SKM-1 treated with dmso at 0.1 percent for 144 hours (cell line): ENCODE data around the gene MICAL1.

ENCODE experiments used
- DNase-seq: peaks from one replicate; lab custom pipeline; 2025; ENCODE audit not compliant: unreplicated experiment; lab: John Stamatoyannopoulos, UW

Gene MICAL1

DNA sequence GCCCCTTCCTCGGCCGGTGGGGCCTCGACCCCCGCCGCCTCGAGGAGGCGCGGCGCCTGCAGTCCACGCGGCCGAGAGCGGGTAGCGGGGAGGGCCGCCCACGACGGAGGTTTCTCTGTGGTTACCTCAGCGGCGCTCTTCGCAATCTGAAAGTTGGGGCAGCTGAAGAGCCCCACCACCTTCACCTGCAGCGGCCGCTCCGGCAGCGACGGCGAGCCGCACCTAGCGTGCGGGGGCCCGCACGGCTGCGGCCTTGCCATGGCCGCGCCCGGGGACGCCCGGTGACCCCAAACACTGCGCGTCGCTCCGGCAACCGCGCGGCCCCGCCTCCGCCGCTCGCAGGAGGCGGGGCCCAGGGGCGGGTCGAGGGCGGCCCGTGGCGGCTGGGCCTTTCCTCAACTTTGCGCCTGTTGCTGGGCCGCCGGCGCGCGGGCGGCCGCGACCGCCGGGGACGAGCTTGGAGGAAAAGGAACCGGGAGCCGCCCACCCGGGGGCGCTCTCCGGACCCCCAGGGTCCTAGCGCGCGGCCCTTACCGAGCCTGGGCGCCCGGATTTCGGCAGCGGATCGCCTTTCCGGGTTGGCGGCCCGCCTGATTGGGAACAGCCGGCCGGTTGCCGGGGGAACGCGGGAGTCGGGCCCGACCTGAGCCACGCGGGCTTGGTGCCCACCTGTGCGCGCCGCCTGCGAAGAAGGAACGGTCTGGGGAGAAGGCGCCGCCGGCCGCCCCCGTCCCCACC is 15.1 kb downstream of the MICAL1 start, which contains the start of the genes PPIL6 and SMPD2:
Gene PPIL6, minus strand, starts transcription at position 298 of the 738 bp plus-strand sequence. Its CDS starts 38 bp downstream, at position 260.
Gene SMPD2, plus strand, starts transcription at position 394 of the 738 bp plus-strand sequence. CDS start 398 bp downstream, outside the sequence.
- DNase-seq, result peak; percentile 73

DNA sequence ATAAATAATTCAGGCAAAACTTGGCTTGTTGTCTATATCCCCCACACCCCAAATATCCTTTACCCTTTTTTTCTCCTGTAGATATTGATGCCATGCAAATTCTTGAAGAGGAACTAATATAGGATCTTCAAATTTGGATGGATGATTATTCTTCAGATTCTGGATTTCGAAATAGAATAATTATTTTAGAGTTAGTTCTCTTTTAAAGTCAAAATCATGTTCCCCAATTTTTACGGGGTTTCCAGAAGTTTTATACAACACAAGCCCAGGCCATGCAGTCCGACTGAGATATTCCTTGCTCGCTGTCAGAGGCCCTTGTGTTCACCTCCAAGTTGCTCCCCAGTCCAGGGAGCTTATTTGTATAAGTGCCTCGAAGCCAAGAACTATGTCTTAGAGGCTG is 19.5 kb downstream of the MICAL1 start:
- no peak for DNase-seq

DNA sequence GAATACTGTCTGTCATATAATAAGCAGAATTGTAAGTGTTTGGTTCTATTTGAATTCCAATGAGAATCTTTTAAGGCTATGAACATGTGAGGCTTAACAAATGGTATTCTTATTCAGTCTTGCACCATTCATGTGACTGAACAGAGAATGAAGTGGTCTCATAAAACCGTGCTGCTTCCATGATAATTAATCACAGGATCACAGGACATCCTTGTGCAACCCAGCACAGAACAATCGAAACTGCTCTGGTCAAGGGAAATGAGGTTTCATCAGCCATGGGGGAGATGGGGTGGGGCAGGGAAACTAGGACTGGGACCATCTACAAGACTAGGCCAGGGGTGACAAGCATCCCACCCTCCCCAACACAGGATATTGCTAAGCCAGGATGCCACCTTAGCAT is 21.1 kb downstream of the MICAL1 start:
- no peak for DNase-seq

DNA sequence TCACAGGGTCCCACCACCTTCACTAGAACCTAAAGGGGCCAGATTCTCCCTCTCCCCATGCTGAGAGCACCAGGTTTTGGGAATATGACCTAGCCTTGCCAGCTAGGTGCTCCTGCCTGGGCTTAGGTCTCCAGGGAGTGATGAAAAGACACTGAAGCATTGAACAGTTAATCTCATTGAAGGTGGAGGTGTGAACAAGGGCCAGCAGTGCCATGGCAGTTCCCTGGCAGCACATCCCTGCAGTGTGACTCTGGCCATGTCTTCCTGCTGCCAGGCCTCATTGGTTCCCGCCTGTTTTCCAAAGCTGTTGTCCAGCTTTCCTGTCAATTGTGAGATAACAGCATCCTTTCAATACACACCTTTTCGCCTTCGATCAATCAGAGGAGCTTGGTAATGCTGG is 26.1 kb downstream of the MICAL1 start:
- DNase-seq, result no peak

DNA sequence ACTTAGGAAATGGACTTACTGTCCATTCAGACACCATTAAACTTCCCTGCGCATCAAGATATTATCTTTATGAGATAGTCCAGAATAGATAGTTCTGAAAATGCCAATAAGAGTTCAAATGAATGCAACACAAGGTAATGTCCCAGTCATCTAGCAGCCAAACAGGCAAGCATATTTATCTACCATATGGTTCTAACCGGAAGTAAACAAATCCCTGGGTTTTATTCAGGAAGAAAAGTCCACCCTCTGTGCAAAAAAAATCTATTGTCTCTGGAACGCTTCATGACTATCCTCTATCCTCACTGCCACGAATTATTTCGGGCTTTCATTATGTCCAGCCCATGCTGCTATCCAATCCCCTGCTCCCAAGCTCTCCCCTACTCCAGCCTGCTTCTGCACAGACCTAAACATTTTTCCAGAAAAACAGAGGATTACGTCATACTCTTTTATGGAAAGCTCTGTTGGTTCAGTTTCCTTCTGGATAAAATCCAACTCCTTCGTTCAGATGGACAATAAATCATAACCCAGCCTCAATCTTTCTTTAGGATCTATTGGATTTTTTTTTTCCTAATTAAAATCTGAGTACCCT is 26.6 kb downstream of the MICAL1 start:
- DNase-seq, result no peak

DNA sequence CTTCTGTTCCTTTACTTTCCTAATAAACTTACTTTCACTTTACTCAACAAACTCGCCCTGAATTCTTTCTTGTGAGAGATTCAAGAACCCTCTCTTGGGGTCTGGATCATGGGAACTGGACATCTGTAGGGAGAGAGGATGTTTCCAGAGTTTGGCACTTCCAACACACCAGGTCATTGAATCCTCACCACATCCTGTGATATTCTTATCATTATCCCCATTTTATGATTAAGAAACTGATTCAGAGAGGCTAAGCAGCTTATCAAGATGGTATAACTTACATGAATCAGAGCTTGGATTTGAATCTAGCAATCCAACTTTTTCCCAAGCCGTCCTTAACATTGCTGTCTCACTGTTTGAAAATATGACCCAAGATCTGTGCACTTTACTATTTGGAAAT is 30.6 kb downstream of the MICAL1 start:
- DNase-seq, result no peak

DNA sequence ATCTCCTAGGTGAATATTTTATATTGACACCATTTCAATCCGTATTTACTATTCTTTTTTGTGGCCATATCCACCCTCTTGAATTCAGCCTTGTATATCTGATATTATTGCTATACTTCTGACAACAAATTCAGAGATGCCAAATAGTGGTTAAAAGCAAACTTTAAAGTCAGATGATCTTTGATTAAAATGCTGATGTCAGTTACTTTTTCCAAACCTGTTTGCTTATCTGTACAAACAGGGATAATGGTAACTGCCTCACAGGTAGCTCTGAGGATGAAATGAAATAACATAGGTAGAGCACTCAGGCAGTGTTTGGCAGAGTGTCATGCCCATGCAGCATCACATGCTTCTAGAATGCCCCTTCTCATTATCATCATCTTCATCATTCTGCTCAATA is 34.4 kb downstream of the MICAL1 start:
- no peak for DNase-seq

DNA sequence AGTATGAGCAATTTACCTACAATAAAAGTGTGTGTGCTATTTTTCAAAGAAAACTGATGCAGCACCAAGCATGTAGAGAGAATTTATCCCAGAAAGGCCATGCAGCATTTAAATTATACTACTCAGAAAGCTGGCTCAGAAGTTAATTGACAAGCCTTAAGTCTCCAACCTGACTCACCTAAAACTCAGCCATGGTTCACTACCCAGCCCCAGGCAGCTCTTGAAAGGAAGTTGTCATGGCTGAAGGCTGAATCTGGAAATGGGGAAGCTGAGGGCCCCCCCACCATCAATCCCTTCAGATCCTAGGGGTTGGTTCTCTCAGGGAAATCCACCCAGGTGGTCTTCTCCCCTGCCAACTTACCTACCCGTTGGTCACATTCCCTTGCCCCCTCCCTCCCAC is 34.8 kb downstream of the MICAL1 start:
- DNase-seq, result no peak

DNA sequence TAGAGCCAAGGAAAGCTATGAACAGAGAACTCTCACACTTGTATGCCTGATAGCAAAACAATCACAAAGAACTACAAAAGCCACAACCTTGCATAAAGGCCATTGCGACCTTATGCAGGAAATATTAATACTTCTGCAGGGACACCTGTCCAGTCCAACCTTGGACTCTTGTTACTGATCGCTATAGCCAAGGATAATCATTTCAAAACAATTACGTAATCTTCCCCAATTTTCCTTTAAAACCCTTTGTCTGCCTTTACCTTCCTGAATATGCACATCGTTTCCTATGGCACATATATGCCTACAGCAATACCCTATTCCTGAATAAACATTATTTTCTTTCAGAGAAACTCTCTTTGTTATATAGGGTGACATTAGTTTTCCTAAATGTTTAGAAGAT is 37.9 kb downstream of the MICAL1 start:
- DNase-seq, result no peak

DNA sequence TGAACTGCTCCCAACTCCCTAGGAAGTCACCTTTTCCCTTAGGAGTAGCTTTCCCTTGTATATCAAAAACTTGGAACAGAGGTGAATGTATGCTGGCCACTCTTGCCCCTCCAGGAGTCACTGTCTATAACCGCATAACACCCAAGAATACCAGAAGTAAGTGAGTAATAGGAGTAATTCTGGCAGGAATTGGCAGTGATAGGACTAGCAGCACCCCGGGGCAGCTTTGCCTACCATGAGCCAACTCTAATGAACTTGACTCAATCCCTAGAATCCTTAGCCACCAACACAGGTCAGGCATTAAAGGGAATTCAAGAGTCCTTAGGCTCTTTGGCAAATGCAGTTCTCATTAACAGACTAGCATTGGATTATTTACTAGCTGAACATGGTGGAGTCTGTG is 44.5 kb downstream of the MICAL1 start:
- no peak for DNase-seq

DNA sequence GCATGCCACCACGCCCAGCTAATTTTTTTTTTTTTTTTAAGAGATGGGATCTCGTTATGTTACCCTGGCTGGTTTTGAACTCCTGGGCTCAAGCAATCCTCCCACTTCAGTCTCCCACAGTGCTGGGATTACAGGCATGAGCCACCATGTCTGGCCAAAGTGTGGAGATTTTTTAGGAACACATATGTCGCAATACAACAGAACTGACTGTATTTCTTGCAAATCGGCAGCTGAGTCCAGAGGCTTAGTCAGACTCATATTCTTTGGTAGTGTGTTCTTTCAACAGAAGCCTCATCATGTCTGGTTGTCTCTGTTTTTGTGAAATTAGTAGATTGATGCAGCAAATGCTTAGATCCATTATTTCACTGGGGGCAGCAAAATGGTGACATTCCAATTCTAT is 49.4 kb downstream of the MICAL1 start:
- peak; percentile 37 for DNase-seq

DNA sequence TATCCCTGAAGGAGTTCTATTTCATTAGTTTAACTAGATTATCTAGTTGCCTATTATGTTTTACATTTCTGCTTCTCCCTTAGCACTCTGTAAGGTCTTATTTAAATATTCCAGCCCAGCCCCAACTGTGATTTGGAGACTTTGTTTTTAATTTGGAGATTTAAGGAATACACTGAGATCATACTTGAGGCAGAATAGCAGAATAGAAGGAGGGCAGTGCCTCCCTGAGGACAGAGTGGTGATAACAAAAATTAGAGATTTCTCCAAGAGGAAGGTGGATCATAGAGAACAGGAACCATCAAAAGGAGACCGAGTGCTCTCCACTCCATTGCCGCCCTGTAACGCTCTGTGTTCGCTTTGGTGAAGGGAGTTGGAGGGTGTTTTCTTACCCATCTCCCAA is 58.6 kb downstream of the MICAL1 start:
- DNase-seq, result peak; percentile 19

DNA sequence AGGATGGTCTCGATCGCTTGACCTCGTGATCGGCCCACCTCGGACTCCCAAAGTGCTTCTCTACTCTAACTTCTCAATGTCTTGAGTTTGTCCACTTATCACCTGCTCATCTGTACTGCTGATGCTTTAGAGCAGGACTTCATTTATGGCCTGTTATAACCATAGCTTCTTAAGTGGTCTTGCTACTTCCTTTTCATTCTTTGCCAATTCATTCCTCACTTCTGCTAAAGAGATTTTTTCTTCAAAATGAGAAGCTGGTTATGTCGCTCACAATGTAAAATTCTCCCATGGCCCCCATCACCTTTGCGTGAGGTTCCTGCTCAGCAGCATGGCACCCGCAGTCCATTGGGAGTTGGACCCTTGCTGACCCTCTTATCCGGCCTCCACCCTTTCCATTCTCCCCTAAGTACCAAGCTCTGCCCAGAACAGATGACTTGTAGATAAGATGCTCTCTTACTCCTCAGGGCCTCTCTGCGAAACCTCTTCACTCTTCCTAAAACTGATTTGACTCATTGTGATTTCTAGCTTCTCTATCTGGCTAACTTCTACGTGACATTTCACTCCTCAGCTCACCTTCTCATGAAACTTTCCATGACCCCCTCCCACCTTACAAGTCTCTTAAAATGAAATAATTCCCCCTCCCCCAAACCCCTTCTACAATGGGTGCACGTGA is 59.4 kb downstream of the MICAL1 start:
- DNase-seq, result no peak
